HepG2 (cell line): ENCODE results near the gene KDM5C.

Experiments used
- ERF ChIP-seq: IDR thresholded peaks from 2 replicates; pipeline ENCODE4 v1.6.1; 2018; ENCODE audit warnings: missing biosample characterization, missing genetic modification reagents
- ETV6 ChIP-seq: sonication (generic); formaldehyde crosslinking; conservative IDR thresholded peaks from 2 replicates; pipeline ENCODE4 v1.4.0; 2020; ENCODE audit warnings: missing genetic modification reagents
- FOXM1 ChIP-seq: sonication (generic); formaldehyde crosslinking; IDR thresholded peaks from 2 replicates; pipeline ENCODE4 v1.5.0; 2020; ENCODE audit warnings: missing genetic modification reagents
- IRF2 ChIP-seq: IDR thresholded peaks from 2 replicates; pipeline ENCODE4 v1.6.1; 2018; ENCODE audit warnings: missing genetic modification reagents, missing compliant biosample characterization
- MAFK ChIP-seq, 2 experiments: IDR thresholded peaks in 1 of 2; conservative IDR thresholded peaks in 1 of 2; 2 replicates each; pipeline ENCODE4 v1.6.1; 2011; ENCODE audit warnings: improper control_type of control experiment in 2 of 2, low read length in 2 of 2
- ZFX ChIP-seq: sonication (generic); formaldehyde crosslinking; IDR thresholded peaks from 2 replicates; pipeline ENCODE4 v1.4.0; 2020; ENCODE audit warnings: mild to moderate bottlenecking, low read depth, missing genetic modification reagents, moderate library complexity
- ZNF224 ChIP-seq: sonication (generic); formaldehyde crosslinking; IDR thresholded peaks from 2 replicates; pipeline ENCODE4 v1.5.0; 2020; ENCODE audit warnings: mild to moderate bottlenecking, missing genetic modification reagents
- TF ChIP-seq, protein P1 (sequence below): sonication (generic); formaldehyde crosslinking; IDR thresholded peaks from 2 replicates; pipeline ENCODE4 v1.4.0; 2020; ENCODE audit warnings: missing genetic modification reagents
- TF ChIP-seq, protein P2 (sequence below): sonication (generic); formaldehyde crosslinking; IDR thresholded peaks from 2 replicates; pipeline ENCODE4 v1.5.0; 2020; ENCODE audit warnings: mild to moderate bottlenecking, missing genetic modification reagents, moderate library complexity

DNA sequence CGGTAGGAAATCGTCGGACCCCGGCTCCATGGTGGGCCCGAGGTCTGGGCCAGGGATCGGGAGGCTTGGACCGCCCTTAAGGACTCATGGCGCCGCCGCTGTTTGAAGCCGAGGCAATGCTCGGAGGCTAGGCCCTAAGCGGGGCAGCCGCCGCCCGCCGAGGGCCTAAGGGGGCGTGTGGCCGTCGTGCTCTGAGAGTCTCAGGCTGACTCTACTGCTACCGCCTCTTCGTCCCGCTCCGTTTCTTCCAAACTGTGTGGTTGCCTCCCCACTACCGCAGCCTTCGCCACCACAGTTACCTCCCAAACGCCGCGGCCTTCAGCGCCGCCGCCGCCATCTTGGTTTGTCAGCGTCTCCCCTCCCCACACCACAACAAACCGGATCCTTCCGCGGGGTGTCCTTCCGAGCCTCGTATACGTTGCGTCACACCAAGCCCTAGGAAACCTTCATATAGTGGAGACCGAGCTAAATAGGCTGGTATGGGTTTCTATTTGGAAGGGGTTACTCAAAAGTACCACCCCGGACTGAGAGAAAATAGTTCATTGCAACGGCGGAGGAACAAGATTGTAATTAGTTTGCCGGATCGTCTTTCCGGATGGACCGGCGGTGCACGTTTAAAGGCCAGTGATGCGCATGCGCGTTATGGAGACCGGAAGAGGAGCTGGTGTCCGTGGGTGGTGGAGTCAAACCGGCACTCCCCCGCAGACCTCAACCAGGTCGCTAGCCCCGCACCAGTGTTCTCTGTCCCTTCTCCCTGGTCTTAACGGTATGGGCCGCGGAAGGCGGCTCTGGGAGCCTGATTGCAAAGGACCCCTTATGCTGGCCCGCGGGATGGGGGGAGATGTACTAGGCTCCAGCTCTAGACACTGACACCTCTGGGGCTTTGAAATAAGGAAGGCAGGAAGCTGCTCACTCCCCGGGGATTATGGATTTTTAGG, at the start of gene KDM5C:
- TF ChIP-seq, protein P1, sequence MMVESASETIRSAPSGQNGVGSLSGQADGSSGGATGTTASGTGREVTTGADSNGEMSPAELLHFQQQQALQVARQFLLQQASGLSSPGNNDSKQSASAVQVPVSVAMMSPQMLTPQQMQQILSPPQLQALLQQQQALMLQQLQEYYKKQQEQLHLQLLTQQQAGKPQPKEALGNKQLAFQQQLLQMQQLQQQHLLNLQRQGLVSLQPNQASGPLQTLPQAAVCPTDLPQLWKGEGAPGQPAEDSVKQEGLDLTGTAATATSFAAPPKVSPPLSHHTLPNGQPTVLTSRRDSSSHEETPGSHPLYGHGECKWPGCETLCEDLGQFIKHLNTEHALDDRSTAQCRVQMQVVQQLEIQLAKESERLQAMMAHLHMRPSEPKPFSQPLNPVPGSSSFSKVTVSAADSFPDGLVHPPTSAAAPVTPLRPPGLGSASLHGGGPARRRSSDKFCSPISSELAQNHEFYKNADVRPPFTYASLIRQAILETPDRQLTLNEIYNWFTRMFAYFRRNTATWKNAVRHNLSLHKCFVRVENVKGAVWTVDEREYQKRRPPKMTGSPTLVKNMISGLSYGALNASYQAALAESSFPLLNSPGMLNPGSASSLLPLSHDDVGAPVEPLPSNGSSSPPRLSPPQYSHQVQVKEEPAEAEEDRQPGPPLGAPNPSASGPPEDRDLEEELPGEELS: peak; percentile 29; the same call in 1 of the 2 replicates
- TF ChIP-seq ETV6 (CRISPR knock-in tag) (no peak), IRF2 (CRISPR knock-in tag) (no peak), MAFK (conservative IDR thresholded peaks at IDR 0.05 in 1 of 2, IDR thresholded peaks at IDR 0.05 in 1 of 2; ENCODE audit: low read length in 2 of 2) (no peak), ZNF224 (CRISPR knock-in tag) (no peak), ERF (CRISPR knock-in tag) (no peak), ZFX (CRISPR knock-in tag) (peak; percentile 96), FOXM1 (CRISPR knock-in tag) (no peak)
- TF ChIP-seq, protein P2, sequence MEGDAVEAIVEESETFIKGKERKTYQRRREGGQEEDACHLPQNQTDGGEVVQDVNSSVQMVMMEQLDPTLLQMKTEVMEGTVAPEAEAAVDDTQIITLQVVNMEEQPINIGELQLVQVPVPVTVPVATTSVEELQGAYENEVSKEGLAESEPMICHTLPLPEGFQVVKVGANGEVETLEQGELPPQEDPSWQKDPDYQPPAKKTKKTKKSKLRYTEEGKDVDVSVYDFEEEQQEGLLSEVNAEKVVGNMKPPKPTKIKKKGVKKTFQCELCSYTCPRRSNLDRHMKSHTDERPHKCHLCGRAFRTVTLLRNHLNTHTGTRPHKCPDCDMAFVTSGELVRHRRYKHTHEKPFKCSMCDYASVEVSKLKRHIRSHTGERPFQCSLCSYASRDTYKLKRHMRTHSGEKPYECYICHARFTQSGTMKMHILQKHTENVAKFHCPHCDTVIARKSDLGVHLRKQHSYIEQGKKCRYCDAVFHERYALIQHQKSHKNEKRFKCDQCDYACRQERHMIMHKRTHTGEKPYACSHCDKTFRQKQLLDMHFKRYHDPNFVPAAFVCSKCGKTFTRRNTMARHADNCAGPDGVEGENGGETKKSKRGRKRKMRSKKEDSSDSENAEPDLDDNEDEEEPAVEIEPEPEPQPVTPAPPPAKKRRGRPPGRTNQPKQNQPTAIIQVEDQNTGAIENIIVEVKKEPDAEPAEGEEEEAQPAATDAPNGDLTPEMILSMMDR (CRISPR knock-in tag): no peak
